HG03064 (cell line): Measurements from ENCODE around the gene TUBGCP2.
"Not testable (repeated sequence)": the region's sequence is repeated elsewhere in the genome, so short reads cannot be mapped to it uniquely, and the experiment has no call there.

Source experiments
- ATAC-seq: cut with Tn5 transposase; IDR thresholded peaks from one replicate; pipeline ENCODE4 v1.9.1; 2021; ENCODE audit warnings: low read depth; ENCODE audit not compliant: unreplicated experiment

Gene TUBGCP2

DNA sequence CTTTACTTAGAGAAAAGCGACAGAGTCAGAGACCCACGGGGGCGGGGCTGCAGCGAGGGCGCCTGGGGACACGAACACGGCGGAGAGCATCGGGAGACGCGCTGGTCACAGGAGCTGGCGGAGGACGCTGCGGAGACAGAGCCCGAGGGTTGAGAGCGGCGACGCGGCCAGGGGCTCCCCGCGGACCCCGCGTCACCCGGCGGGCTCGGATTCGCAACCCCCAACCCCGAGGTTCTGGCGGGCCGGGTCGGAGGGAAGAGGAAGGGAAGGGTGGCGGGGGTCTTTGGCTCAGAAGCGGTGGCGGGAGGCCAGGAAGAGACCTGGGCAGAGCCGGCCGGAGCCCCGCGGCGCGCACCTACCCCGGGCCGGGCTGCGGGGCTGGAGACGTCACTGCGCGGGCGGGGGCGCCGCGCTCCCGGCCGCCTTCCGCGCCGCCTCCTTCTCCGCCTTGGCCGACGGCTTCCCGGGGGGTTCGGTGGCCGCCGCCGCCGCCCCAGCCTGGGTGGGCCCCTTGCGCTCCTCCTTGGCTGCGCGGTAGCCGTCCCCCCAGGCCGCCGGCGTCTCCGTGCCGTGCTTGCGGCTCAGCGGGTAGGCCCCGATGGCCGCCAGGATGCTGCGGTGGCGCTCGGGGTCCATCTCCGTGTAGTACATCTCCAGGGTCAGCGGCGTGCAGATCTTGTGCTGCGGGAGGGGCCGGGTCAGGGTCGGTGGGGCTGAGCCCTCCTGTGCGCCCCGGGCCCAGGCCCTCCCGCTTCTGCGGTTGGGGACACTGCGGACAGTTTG lies 17.0 kb upstream of the TUBGCP2 start:
- ATAC-seq: no peak

DNA sequence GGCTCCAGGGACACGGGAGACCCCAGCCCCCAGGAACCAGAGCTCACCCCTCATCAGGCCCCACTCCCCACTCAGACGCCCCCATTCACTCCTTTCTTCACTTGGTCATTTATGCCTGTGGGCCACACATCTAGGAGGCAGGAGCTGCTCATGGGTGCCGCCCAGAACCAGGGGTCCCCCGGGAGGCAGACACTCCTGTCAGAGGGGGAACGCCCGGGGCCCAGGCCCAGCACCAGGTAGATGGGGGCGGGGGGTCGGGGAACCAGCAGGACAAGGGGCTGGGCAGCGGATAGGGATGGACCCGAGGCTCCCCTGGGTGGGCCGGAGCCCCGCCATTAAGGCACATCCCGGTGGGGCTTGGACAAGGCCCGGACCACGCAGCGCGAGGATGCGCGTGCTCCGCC lies 16.2 kb upstream of the TUBGCP2 start:
- no peak for ATAC-seq

GRCh38 chr10:133324198-133324792 lies 15.6 kb upstream of the TUBGCP2 start:
- ATAC-seq: no peak

DNA sequence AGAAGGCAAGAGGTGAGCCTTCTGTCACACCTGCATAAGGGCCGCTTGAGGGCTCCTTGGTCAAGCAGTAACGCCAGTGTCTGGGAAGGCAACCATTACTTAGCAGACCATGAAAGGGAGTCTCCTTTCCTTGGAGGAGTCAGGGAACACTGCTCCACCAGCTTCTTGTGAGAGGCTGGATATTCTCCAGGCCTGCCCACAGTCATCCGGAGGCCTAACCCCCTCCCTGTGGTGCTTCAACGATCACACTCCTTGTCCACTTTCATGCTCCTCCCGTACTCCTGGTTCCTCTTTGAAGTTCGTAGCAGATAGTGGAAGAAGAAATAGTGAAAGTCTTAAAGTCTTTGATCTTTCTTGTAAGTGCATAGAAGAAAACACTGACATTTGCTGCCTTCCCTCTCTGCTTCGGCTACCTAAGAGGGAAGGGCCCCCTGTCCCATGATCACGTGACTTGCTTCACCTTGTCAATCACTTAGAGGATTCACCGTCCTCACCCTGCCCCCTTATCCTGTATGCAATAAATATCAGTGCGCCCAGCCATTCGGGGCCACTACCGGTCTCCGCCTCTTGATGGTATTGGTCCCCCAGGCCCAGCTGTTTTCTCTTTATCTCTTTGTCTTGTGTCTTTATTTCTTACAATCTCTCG lies 13.5 kb upstream of the TUBGCP2 start:
- ATAC-seq: not testable (repeated sequence)

DNA sequence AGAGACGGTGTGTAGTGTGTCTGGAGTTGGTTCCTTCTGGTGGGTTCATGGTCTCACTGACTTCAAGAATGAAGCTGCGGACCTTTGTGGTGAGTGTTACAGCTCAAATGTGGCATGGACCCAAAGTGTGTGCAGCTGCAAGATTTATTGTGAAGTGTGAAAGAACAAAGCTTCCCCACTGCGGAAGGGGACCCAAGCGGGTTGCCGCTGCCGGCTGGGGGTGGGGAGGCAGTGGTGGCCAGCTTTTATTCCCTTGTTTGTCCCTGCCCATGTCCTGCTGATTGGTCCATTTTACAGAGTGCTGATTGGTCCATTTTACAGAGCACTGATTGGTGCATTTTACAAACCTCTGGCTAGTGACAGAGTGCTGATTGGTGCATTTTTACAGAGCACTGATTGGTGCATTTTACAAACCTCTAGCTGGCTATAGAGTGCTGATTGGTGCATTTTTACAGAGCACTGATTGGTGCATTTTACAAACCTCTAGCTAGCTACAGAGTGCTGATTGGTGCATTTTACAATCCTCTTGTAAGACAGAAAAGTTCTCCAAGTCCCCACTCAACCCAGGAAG lies 12.3 kb upstream of the TUBGCP2 start:
- ATAC-seq: not testable (repeated sequence)

GRCh38 chr10:133318494-133319127 lies 9.9 kb upstream of the TUBGCP2 start:
- no peak for ATAC-seq

GRCh38 chr10:133316732-133317131 lies 8.1 kb upstream of the TUBGCP2 start:
- no peak for ATAC-seq

DNA sequence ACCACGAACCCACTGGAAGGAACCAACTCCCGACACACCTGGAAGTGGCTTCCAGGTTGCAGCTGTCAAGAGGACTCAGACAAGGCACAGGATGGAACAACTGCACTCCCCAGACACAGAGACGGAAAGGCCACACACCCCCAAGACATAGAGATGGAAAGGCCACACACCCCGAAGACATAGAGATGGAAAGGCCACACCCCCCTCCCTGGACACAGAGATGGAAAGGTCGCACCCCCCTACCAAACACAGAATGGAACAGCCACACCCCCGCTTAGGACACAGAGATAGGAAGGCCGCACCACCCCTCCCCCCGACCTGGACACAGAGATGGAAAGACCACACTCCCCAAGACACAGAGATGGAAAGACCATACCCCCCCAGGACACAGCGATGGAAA lies 7.6 kb upstream of the TUBGCP2 start:
- no peak for ATAC-seq

GRCh38 chr10:133315847-133316246 lies 7.2 kb upstream of the TUBGCP2 start:
- ATAC-seq: no peak

- no peak for ATAC-seq
Measured at GRCh38 chr10:133314911-133315310, 6.2 kb upstream of the TUBGCP2 start.

GRCh38 chr10:133313192-133313591 lies 4.5 kb upstream of the TUBGCP2 start:
- ATAC-seq: no peak

- no peak for ATAC-seq
Measured at GRCh38 chr10:133312769-133313145, 4.1 kb upstream of the TUBGCP2 start.

GRCh38 chr10:133312016-133312768 lies 3.5 kb upstream of the TUBGCP2 start:
- ATAC-seq: no peak

DNA sequence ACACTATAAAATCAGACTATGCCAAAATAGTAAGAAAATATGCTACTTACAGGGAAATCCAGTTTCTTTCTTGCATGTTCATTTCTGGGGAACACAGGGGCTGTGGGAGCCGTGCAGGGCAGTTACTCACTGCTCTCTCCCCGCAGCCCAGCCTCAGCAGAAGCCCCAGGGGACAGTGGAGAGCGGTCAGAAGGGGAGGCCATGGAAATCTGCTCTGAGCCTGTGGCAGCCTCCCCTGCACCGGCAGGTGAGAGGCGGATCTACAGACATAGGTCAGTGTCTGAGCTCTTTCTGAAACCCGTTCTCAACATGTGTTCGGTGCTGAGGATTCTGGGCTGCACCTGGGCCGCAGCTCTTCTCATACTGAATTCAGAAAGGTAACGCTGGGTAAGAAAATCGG lies 2.9 kb upstream of the TUBGCP2 start:
- no peak for ATAC-seq

DNA sequence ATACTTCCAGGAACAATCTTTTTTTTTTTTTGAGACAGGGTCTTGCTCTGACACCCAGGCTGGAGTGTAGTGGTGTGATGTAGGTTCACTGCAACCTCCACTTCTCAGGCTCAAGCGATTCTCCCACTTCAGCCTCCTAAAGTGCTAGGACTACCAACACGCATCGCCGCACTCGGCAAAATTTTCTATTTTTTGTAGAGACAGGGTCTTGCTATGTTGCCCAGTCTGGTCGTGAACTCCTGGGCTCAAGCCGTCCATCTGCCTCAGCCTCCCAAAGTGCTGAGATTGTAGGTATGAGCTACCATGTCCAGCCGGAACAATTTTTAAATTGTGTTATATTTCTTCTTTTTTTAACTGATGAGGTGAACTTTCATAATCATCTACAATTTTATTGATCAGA lies 2.1 kb upstream of the TUBGCP2 start:
- ATAC-seq: no peak

GRCh38 chr10:133310399-133310755 lies 1.7 kb upstream of the TUBGCP2 start:
- ATAC-seq: no peak

GRCh38 chr10:133309720-133310398 lies 1.2 kb upstream of the TUBGCP2 start:
- no peak for ATAC-seq

- ATAC-seq: peak; percentile 67
Measured at GRCh38 chr10:133309100-133309719, 538 bp upstream of the TUBGCP2 start.

GRCh38 chr10:133307776-133308420 lies 774 bp downstream of the TUBGCP2 start:
- no peak for ATAC-seq
